IMR-90 (cell line): Measurements from ENCODE around the gene MCAM. TPM values are rescaled to one million over a fixed set of nuclear protein-coding genes. Genes with fewer than 3 reads are reported as not detected.

Experiments
- ATAC-seq: fragments of 200-7000 bp; cut with Tn5 transposase; 2 replicates; pipeline ENCODE4 v1.9.1; 2020; ENCODE audit warnings: low read depth, mild to moderate bottlenecking, moderate library complexity
- BruUV-seq: library from RNA; stranded (reverse); fragments of 400-500 nt; replicated peaks from 2 replicates; lab custom pipeline; 2021; lab: Mats Ljungman, UMichigan
- CTCF ChIA-PET: fragments of 300-600 bp; formaldehyde crosslinking; extraction: SDS; loops from one replicate; lab custom pipeline; 2021; ENCODE audit warnings: antibody characterized with exemption; lab: Yijun Ruan, JAX
- POLR2A ChIA-PET: fragments of 300-600 bp; sonication (Branson Sonifier 250); formaldehyde crosslinking; loops from one replicate; lab custom pipeline; 2022; ENCODE audit warnings: antibody characterized with exemption; ENCODE audit not compliant: unreplicated experiment; lab: Charles Lee
- DNase-seq: peaks from one replicate; pipeline ENCODE4 v3.0.0; 2013
- H2AFZ ChIP-seq: replicated peaks from 2 replicates; pipeline ENCODE3; 2013; ENCODE audit warnings: low read length, mild to moderate bottlenecking; ENCODE audit not compliant: poor library complexity
- H2AK5ac ChIP-seq: 2 replicates; pipeline ENCODE4 v1.6.1; 2013; ENCODE audit warnings: low read depth, low read length, inconsistent platforms
- H2AK9ac ChIP-seq: replicated peaks from 2 replicates; pipeline ENCODE3; 2013; ENCODE audit warnings: mild to moderate bottlenecking, low read depth, low read length, moderate library complexity; ENCODE audit not compliant: poor library complexity
- H2BK120ac ChIP-seq: 2 replicates; pipeline ENCODE4 v1.6.1; 2013; ENCODE audit warnings: low read depth, low read length, inconsistent platforms
- H2BK15ac ChIP-seq: 3 replicates; pipeline ENCODE4 v1.6.1; 2013; ENCODE audit warnings: low read depth, low read length, inconsistent platforms
- H2BK20ac ChIP-seq: 2 replicates; pipeline ENCODE4 v1.6.1; 2013; ENCODE audit warnings: low read depth, mild to moderate bottlenecking, inconsistent platforms, low read length, moderate library complexity
- H2BK5ac ChIP-seq: 2 replicates; pipeline ENCODE4 v1.6.1; 2013; ENCODE audit warnings: mild to moderate bottlenecking, low read depth, low read length, inconsistent platforms; ENCODE audit not compliant: poor library complexity, severe bottlenecking
- H3K14ac ChIP-seq: replicated peaks from 2 replicates; pipeline ENCODE4 v1.6.1; 2013; ENCODE audit warnings: low read depth, low read length, inconsistent platforms
- H3K18ac ChIP-seq: 2 replicates; pipeline ENCODE4 v1.6.1; 2013; ENCODE audit warnings: low read depth, low read length, control low read depth
- H3K23ac ChIP-seq: 2 replicates; pipeline ENCODE4 v1.6.1; 2013; ENCODE audit warnings: low read depth, low read length, inconsistent platforms
- H3K27ac ChIP-seq: 2 replicates; pipeline ENCODE4 v1.5.1; 2013; ENCODE audit warnings: mild to moderate bottlenecking, control low read depth, low read length; ENCODE audit not compliant: insufficient read depth
- H3K27me3 ChIP-seq: 2 replicates; pipeline ENCODE4 v1.6.1; 2013; ENCODE audit warnings: low read length; ENCODE audit not compliant: control insufficient read depth, insufficient read depth
- H3K36me3 ChIP-seq: 2 replicates; pipeline ENCODE4 v1.6.1; 2013; ENCODE audit warnings: low read length, mixed read lengths; ENCODE audit not compliant: control insufficient read depth, insufficient read depth
- H3K4ac ChIP-seq: 2 replicates; pipeline ENCODE4 v1.6.1; 2013; ENCODE audit warnings: low read depth, low read length, inconsistent platforms
- H3K4me1 ChIP-seq: 2 replicates; pipeline ENCODE4 v1.6.1; 2013; ENCODE audit warnings: low read length, mixed read lengths; ENCODE audit not compliant: control insufficient read depth, insufficient read depth
- H3K4me2 ChIP-seq: 2 replicates; pipeline ENCODE4 v1.6.1; 2013; ENCODE audit warnings: low read depth, mild to moderate bottlenecking, control low read depth, low read length, moderate library complexity
- H3K4me3 ChIP-seq: 2 replicates; pipeline ENCODE4 v1.5.1; 2013; ENCODE audit warnings: low read depth, mild to moderate bottlenecking, control low read depth, low read length, moderate library complexity; ENCODE audit not compliant: insufficient read depth
- H3K56ac ChIP-seq: 2 replicates; pipeline ENCODE4 v1.6.1; 2013; ENCODE audit warnings: low read length, inconsistent platforms; ENCODE audit not compliant: insufficient read depth; ENCODE audit errors: extremely low read depth
- H3K79me1 ChIP-seq, 2 experiments: 2 replicates each; pipeline ENCODE4 v1.6.1; 2013; ENCODE audit warnings: low read length in 2 of 2, inconsistent platforms in 1 of 2, low read depth in 1 of 2
- H3K9ac ChIP-seq: 2 replicates; pipeline ENCODE4 v1.6.1; 2013; ENCODE audit warnings: low read depth, low read length, control low read depth
- H3K9me1 ChIP-seq: 2 replicates; pipeline ENCODE4 v1.6.1; 2013; ENCODE audit warnings: low read length, inconsistent platforms; ENCODE audit not compliant: insufficient read depth
- H3K9me3 ChIP-seq: 2 replicates; pipeline ENCODE4 v1.6.1; 2013; ENCODE audit warnings: low read length; ENCODE audit not compliant: control insufficient read depth, insufficient read depth
- H4K20me1 ChIP-seq: 2 replicates; pipeline ENCODE4 v1.6.1; 2013; ENCODE audit warnings: low read length, inconsistent platforms; ENCODE audit not compliant: insufficient read depth
- H4K5ac ChIP-seq: 2 replicates; pipeline ENCODE4 v1.6.1; 2013; ENCODE audit warnings: mild to moderate bottlenecking, low read depth, low read length, control low read depth
- H4K8ac ChIP-seq, 2 experiments: 2 replicates each; pipeline ENCODE4 v1.6.1; 2013; ENCODE audit warnings: low read depth in 2 of 2, low read length in 2 of 2, control low read depth in 1 of 2, inconsistent platforms in 1 of 2
- H4K91ac ChIP-seq: 2 replicates; pipeline ENCODE4 v1.6.1; 2013; ENCODE audit warnings: low read depth, low read length, inconsistent platforms; ENCODE audit not compliant: insufficient read depth
- BHLHE40 ChIP-seq: fragments of 150-350 bp; IDR thresholded peaks from 2 replicates; pipeline ENCODE4 v1.6.1; 2016; ENCODE audit warnings: mild to moderate bottlenecking, low read depth, low read length
- CTCF ChIP-seq: conservative IDR thresholded peaks from 2 replicates; pipeline ENCODE4 v1.5.1; 2012; ENCODE audit warnings: mild to moderate bottlenecking, low read depth, low read length, improper control_type of control experiment
- FOS ChIP-seq: fragments of 150-350 bp; IDR thresholded peaks from 2 replicates; pipeline ENCODE4 v1.6.1; 2016; ENCODE audit warnings: low read depth, low read length
- MAZ ChIP-seq: IDR thresholded peaks from 2 replicates; pipeline ENCODE4 v1.6.1; 2012; ENCODE audit warnings: low read depth, mild to moderate bottlenecking, low read length, improper control_type of control experiment, moderate library complexity, borderline replicate concordance
- MXI1 ChIP-seq: IDR thresholded peaks from 2 replicates; pipeline ENCODE4 v1.6.1; 2012; ENCODE audit warnings: low read depth, mild to moderate bottlenecking, low read length, moderate library complexity, borderline replicate concordance
- NFE2L2 ChIP-seq: fragments of 150-350 bp; IDR thresholded peaks from 2 replicates; pipeline ENCODE4 v1.6.1; 2016; ENCODE audit warnings: low read depth, mild to moderate bottlenecking, low read length
- POLR2A ChIP-seq: IDR thresholded peaks from 2 replicates; pipeline ENCODE4 v1.6.1; 2012; ENCODE audit warnings: mild to moderate bottlenecking, low read depth, low read length
- RAD21 ChIP-seq: IDR thresholded peaks from 2 replicates; pipeline ENCODE4 v1.6.1; 2012; ENCODE audit warnings: low read length, improper control_type of control experiment
- RCOR1 ChIP-seq: IDR thresholded peaks from 2 replicates; pipeline ENCODE4 v1.6.1; 2012; ENCODE audit warnings: mild to moderate bottlenecking, low read length, improper control_type of control experiment; ENCODE audit not compliant: insufficient replicate concordance
- SMC3 ChIP-seq: fragments of 150-350 bp; IDR thresholded peaks from 2 replicates; pipeline ENCODE4 v1.6.1; 2016; ENCODE audit warnings: low read depth, mild to moderate bottlenecking, antibody characterized with exemption, low read length, moderate library complexity
- USF2 ChIP-seq: fragments of 150-350 bp; IDR thresholded peaks from 2 replicates; pipeline ENCODE4 v1.6.1; 2017; ENCODE audit warnings: mild to moderate bottlenecking, antibody characterized with exemption, low read length, low read depth
- WGBS, 2 experiments: methylation state at CpG; one replicate each; pipeline versions ENCODE4 v1.1.5 to v1.1.7; 2013; ENCODE audit warnings: missing lambda C conversion rate in 2 of 2; ENCODE audit not compliant: insufficient read length in 1 of 2; ENCODE audit errors: extremely low coverage in 2 of 2; 5-methylcytosine and 5-hydroxymethylcytosine counted together
- dilution Hi-C: fragments of 300-500 bp; cut with HindIII; formaldehyde crosslinking; loops from one replicate; pipeline ENCODE4 v1.14.3; 2018; ENCODE audit warnings: low sequenced_read_pairs; ENCODE audit not compliant: unreplicated experiment
- in situ Hi-C: fragments of 300-500 bp; cut with MboI; formaldehyde crosslinking; loops from 3 replicates; pipeline ENCODE4 v1.14.3; 2019; ENCODE audit warnings: low sequenced_read_pairs, inconsistent platforms, mixed read lengths
- intact Hi-C: fragments of 100-400 bp; cut with micrococcal nuclease; formaldehyde crosslinking; loops from 2 replicates; pipeline ENCODE4 v1.10.0; 2022
- polyA plus RNA-seq, 3 experiments: library from polyadenylated mRNA; depleted of rRNA; stranded (reverse); fragments of >200 nt; gene quantifications; 2 replicates each; pipeline ENCODE4 v1.2.3, GENCODE V29; 2012; ENCODE audit warnings: low replicate concordance in 1 of 3
- total RNA-seq: library from RNA; depleted of rRNA; stranded (reverse); fragments of >200 nt; gene quantifications from 2 replicates; pipeline ENCODE4 v1.2.3, GENCODE V29; 2012
- TF ChIP-seq, protein P1 (sequence below): fragments of 150-350 bp; IDR thresholded peaks from 2 replicates; pipeline ENCODE4 v1.6.1; 2016; ENCODE audit warnings: low read depth, mild to moderate bottlenecking, low read length, moderate library complexity, borderline replicate concordance

Gene MCAM
- total and polyA plus RNA-seq, 2 of the 4 experiments (the other 2 are of a cell fraction): 95.1 to 131 TPM

GRCh38 chr11:119309953-119310681 is 6.8 kb downstream of the MCAM start:
- Histone ChIP-seq H3K79me1 (peaks cover 9 to 38% of the 10 kb centered on the region in 2 experiments; a peak in 3 of 4 replicates), H2BK15ac (no peak overlapping the region), H2AK5ac (no peak overlapping the region), H3K4me2 (no peak overlapping the region), H2BK5ac (no peak overlapping the region), H2AFZ (peak overlapping the region; percentile 42), H4K20me1 (peaks cover 16% of the 10 kb centered on the region), H2BK20ac (no peak overlapping the region), H3K18ac (no peak overlapping the region), H3K9me1 (peaks cover 17% of the 10 kb centered on the region; the same call in 1 of the 2 replicates), H3K9me3 (no peaks in the 10 kb centered on the region), H3K4ac (no peak overlapping the region), H3K56ac (no peak overlapping the region), H3K36me3 (peaks cover 61% of the 10 kb centered on the region), H3K27me3 (no peaks in the 10 kb centered on the region), H2BK120ac (no peak overlapping the region), H3K4me3 (no peak overlapping the region), H3K27ac (no peak overlapping the region), H3K4me1 (peaks cover 11% of the 10 kb centered on the region), H3K9ac (no peak overlapping the region), H3K23ac (no peak overlapping the region; the same call in 1 of the 2 replicates), H4K91ac (no peak overlapping the region), H4K8ac (no peak overlapping the region), H2AK9ac (no peak overlapping the region), H3K14ac (no peak overlapping the region), H4K5ac (no peak overlapping the region)
- in situ Hi-C loops: no loop called here
- dilution Hi-C loops: no loop called here
- intact Hi-C loops: no loop called here
- POLR2A ChIA-PET: no interaction called here
- CTCF ChIA-PET: interaction anchor here (0.6 kb wide), 1 partner anchor 27 kb away, joined by 3 read pairs; no protein-coding TSS in a partner anchor
- no TSS peak for BruUV-seq
- TF ChIP-seq MXI1 (no peak), RCOR1 (no peak), MAZ (no peak), POLR2A (no peak), SMC3 (no peak), USF2 (no peak), FOS (no peak), BHLHE40 (no peak), NFE2L2 (no peak), RAD21 (no peak), CTCF (no peak)
- TF ChIP-seq, protein P1, sequence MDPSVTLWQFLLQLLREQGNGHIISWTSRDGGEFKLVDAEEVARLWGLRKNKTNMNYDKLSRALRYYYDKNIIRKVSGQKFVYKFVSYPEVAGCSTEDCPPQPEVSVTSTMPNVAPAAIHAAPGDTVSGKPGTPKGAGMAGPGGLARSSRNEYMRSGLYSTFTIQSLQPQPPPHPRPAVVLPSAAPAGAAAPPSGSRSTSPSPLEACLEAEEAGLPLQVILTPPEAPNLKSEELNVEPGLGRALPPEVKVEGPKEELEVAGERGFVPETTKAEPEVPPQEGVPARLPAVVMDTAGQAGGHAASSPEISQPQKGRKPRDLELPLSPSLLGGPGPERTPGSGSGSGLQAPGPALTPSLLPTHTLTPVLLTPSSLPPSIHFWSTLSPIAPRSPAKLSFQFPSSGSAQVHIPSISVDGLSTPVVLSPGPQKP: no peak
- DNase-seq: no peak
- no peak for ATAC-seq
- 100% methylated on average over 3 of the region's 17 CpGs; no CpG with 5 or more reads in 1 of the 2 experiments for WGBS, 2 experiments
